Activated CD4-positive, alpha-beta T cell treated with anti-CD3 and anti-CD28 coated beads for 36 hours (primary cell): ENCODE results near the gene RPP25L. TPM values are rescaled to one million over a fixed set of nuclear protein-coding genes. Genes with fewer than 3 reads are reported as not detected.

Experiments
- ATAC-seq: fragments of 200-7000 bp; cut with Tn5 transposase; one replicate; pipeline ENCODE4 v1.10.0; 2021; ENCODE audit warnings: mild to moderate bottlenecking, moderate library complexity
- CTCF ChIA-PET: fragments of 350-600 bp; sonication (Branson Sonifier 250); formaldehyde crosslinking; loops from one replicate; lab custom pipeline; 2021; ENCODE audit warnings: antibody characterized with exemption; lab: Charles Lee
- POLR2A ChIA-PET: fragments of 350-600 bp; sonication (Branson Sonifier 250); formaldehyde crosslinking; loops from one replicate; lab custom pipeline; 2021; ENCODE audit warnings: antibody characterized with exemption, inconsistent platforms; lab: Charles Lee
- DNase-seq: peaks from one replicate; pipeline ENCODE4 v3.0.0-alpha.2; 2020
- H3K27ac Mint-ChIP-seq: one replicate; pipeline ENCODE4 v1.8.0; 2021; ENCODE audit warnings: mixed read lengths
- H3K27me3 Mint-ChIP-seq: one replicate; pipeline ENCODE4 v1.8.0; 2021; ENCODE audit warnings: mixed read lengths
- H3K36me3 Mint-ChIP-seq: one replicate; pipeline ENCODE4 v1.8.0; 2021; ENCODE audit warnings: low read depth, mixed read lengths
- H3K4me1 Mint-ChIP-seq: one replicate; pipeline ENCODE4 v1.8.0; 2021; ENCODE audit warnings: mixed read lengths
- H3K4me3 Mint-ChIP-seq: one replicate; pipeline ENCODE4 v1.8.0; 2021; ENCODE audit warnings: mild to moderate bottlenecking, moderate library complexity, mixed read lengths
- H3K9me3 Mint-ChIP-seq: one replicate; pipeline ENCODE4 v1.8.0; 2021; ENCODE audit warnings: low read depth, mixed read lengths
- intact Hi-C, 2 experiments: fragments of 100-400 bp; cut with DNase I in 1 of 2; cut with micrococcal nuclease in 1 of 2; formaldehyde crosslinking; loops; one replicate each; pipeline versions ENCODE4 v1.14.2 to v1.15.1; 2022 to 2024; cut with DNase I, micrococcal nuclease
- total RNA-seq, 2 experiments: library from RNA; stranded (reverse); gene quantifications; one replicate each; pipeline ENCODE4 v1.2.3, GENCODE V29; 2021

Gene RPP25L
- total RNA-seq, 2 experiments from 2014 or later = 29.3 to 35.2 TPM

DNA sequence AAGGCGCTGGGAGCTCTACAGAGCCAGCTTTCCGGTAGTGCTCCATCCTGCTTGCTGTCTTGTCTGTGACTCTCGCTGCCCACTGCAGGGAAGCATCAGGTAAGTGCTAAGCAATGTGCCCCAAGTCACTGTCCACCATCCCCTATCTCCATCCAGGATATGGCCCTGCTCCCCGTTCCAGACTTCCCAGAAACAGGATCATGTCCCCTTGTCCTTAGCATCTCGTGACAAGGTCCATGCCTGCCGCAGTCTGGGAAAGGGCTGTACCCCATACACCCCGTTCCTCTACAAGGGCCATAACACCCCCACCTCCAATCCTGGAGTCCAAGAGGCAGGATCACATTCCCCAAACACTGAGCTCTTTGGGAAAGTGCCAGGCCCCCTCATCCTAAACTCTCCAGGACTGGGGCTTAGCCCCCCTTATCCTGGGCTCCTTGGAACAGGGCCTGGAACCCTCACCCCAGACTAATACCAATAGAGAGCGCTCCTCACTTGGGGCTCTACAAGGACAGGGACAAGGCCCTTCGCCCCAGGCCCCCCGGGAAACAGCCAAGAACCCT lies 566 bp downstream of the RPP25L start:
- ChIA-PET CTCF (interaction anchor here (1.0 to 2.7 kb wide), 5 partner anchors 20 to 91 kb away, joined by 3 to 26 read pairs (median 8); partner anchors contain the start of gene SIGMAR1), POLR2A (interaction anchor here (0.7 kb wide), 1 partner anchor 26 kb away, joined by 3 read pairs; no protein-coding TSS in a partner anchor)
- intact Hi-C loops = loop anchor here (5.0 to 10.0 kb wide), 3 partner anchors 36 to 437 kb away; partner anchors contain the start of genes GALT (in 1 of the 2) and UBAP1 (in 1 of the 2)
- DNase-seq (no peak), ATAC-seq (peak; percentile 20)
- Mint-ChIP-seq H3K4me3 (peak overlapping the region; percentile 86), H3K27ac (peak overlapping the region; percentile 93), H3K27me3 (no peaks in the 10 kb centered on the region), H3K9me3 (no peaks in the 10 kb centered on the region), H3K4me1 (peaks cover 16% of the 10 kb centered on the region), H3K36me3 (peaks cover 19% of the 10 kb centered on the region)

DNA sequence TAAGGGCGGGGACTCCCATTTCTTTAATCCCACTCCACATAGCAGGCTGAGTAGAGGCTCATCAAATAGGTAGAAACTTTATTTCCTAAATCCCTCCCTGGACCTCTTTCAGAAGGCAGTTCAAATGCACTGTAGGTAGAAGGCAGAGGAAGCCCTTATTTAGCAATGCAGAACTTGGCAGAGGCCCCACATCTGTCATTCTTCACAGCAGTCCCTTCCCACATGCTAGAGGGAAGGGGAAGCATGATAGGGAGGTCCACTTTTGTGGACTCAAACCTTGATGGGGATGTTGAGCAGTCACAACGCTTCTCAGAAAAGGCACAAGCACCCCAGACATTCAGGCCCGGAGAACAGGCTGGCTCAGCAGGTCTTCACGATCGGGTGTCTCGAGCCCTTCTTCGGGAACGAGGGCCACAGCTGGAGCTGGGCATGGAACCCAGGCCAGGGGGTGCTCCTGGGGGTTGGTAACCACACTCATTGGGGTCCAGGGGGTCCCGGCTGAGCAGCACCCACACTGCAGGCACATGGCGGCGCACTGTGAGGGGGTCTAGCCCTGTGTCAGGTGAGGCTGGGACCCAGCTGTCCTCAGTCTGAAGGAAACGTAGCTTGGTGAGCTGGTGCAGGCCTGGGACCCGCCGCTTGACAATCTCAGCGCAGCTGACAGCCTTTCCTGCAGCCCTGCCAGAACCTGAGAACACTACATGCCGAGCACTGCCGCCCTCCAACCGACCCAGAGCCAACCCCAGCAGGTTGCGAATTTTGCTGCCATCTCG lies 1.3 kb downstream of the RPP25L start:
- Mint-ChIP-seq H3K36me3 (peaks cover 19% of the 10 kb centered on the region), H3K27me3 (no peaks in the 10 kb centered on the region), H3K4me1 (peaks cover 16% of the 10 kb centered on the region), H3K27ac (no peak overlapping the region), H3K9me3 (no peaks in the 10 kb centered on the region), H3K4me3 (peak overlapping the region; percentile 86)
- ATAC-seq (no peak), DNase-seq (no peak)
- intact Hi-C loops = loop anchor here (5.0 to 10.0 kb wide), 3 partner anchors 37 to 436 kb away; partner anchors contain the start of genes GALT (in 1 of the 2) and UBAP1 (in 1 of the 2)
- POLR2A ChIA-PET = interaction anchor here (0.7 kb wide), 1 partner anchor 26 kb away, joined by 3 read pairs; no protein-coding TSS in a partner anchor
- CTCF ChIA-PET = interaction anchor here (1.0 to 2.6 kb wide), 4 partner anchors 20 to 27 kb away, joined by 3 to 26 read pairs (median 6); partner anchors contain the start of gene SIGMAR1

DNA sequence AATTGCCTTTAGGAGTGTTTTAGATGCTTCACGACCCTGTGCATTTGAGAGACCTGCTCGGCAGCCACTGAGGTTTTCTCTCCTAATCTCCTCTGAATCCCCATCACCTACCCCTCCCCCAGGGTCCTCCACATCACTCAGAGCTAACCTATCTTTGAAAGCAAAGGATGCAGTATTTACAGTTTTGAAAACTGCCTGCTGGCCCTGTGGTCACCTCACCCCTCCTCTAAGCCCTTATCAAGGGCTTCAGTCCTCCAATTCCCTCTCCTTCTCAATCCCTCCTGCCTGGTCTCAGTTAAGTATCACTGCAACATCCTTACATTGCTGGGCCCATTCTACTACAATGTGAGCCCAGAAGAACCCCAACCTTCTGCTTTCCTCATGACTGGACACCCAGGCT lies 4.6 kb downstream of the RPP25L start:
- H3K36me3 Mint-ChIP-seq = peaks cover 14% of the 10 kb centered on the region
- no peak overlapping the region for H3K4me3 Mint-ChIP-seq
- DNase-seq (no peak), ATAC-seq (no peak)
- peaks cover 2% of the 10 kb centered on the region for H3K27me3 Mint-ChIP-seq
- H3K27ac Mint-ChIP-seq = no peak overlapping the region
- peaks cover 12% of the 10 kb centered on the region for H3K4me1 Mint-ChIP-seq
- ChIA-PET POLR2A (no interaction called here), CTCF (interaction anchor here (0.5 to 1.3 kb wide), 8 partner anchors 10 to 1192 kb away, joined by 3 to 4 read pairs (median 3); partner anchors contain the start of gene SIGMAR1)
- intact Hi-C loops = loop anchor here in 1 of 2 experiments (2.0 kb wide), 1 partner anchor 15 kb away; no protein-coding TSS in a partner anchor
- no peaks in the 10 kb centered on the region for H3K9me3 Mint-ChIP-seq

DNA sequence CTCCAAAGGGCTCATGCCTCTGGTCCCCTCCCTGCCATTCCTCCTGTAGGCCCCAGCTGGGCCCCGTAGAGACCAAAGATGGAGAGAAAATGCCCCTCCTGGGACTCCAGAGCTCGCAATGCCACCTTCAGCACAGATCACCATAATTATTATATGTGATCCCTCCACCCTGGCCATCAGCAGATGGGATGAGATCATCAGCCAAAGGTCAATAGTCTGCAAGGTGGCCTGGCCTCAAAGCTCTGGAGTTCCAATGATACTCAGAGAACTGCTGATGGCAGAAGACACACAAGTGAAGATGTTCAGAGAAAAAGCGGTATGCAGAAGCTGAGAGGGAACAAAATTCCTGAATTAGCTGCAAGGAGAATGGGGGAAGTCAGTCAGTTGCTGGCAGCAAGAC lies 5.0 kb downstream of the RPP25L start:
- ATAC-seq (no peak), DNase-seq (no peak)
- H3K4me1 Mint-ChIP-seq = peaks cover 12% of the 10 kb centered on the region
- no peaks in the 10 kb centered on the region for H3K9me3 Mint-ChIP-seq
- H3K27me3 Mint-ChIP-seq = peaks cover 2% of the 10 kb centered on the region
- POLR2A ChIA-PET = no interaction called here
- peaks cover 14% of the 10 kb centered on the region for H3K36me3 Mint-ChIP-seq
- intact Hi-C loops = loop anchor here in 1 of 2 experiments (2.0 kb wide), 1 partner anchor 14 kb away; no protein-coding TSS in a partner anchor
- no peak overlapping the region for H3K4me3 Mint-ChIP-seq
- CTCF ChIA-PET = interaction anchor here (0.6 to 1.4 kb wide), 12 partner anchors 10 to 1191 kb away, joined by 3 to 4 read pairs (median 3); partner anchors contain the start of gene SIGMAR1
- no peak overlapping the region for H3K27ac Mint-ChIP-seq

GRCh38 chr9:34606190-34606589 lies 5.7 kb downstream of the RPP25L start:
- DNase-seq = no peak
- H3K27me3 Mint-ChIP-seq = peaks cover 2% of the 10 kb centered on the region
- H3K36me3 Mint-ChIP-seq = peaks cover 11% of the 10 kb centered on the region
- no peaks in the 10 kb centered on the region for H3K9me3 Mint-ChIP-seq
- ChIA-PET POLR2A (interaction anchor here (0.7 kb wide), 1 partner anchor 14 kb away, joined by 3 read pairs; the partner anchor contains the start of gene DCTN3), CTCF (interaction anchor here (0.7 to 1.4 kb wide), 11 partner anchors 12 to 1187 kb away, joined by 3 to 4 read pairs (median 3); partner anchors contain the start of gene SIGMAR1)
- intact Hi-C loops = loop anchor here in 1 of 2 experiments (2.0 kb wide), 1 partner anchor 13 kb away; no protein-coding TSS in a partner anchor
- no peak for ATAC-seq
- no peak overlapping the region for H3K4me3 Mint-ChIP-seq
- no peak overlapping the region for H3K27ac Mint-ChIP-seq
- H3K4me1 Mint-ChIP-seq = peaks cover 10% of the 10 kb centered on the region

- Mint-ChIP-seq H3K4me3 (no peak overlapping the region), H3K36me3 (no peaks in the 10 kb centered on the region), H3K27ac (no peak overlapping the region), H3K4me1 (no peaks in the 10 kb centered on the region), H3K9me3 (no peaks in the 10 kb centered on the region), H3K27me3 (peaks cover 2% of the 10 kb centered on the region)
- DNase-seq (peak; percentile 87), ATAC-seq (peak; percentile 95)
- intact Hi-C loops = loop anchor here (1.0 to 5.0 kb wide), 4 partner anchors 55 to 199 kb away; no protein-coding TSS in a partner anchor
- POLR2A ChIA-PET = no interaction called here
- CTCF ChIA-PET = interaction anchor here (0.6 to 3.1 kb wide), 24 partner anchors 8 to 237 kb away, joined by 3 to 10 read pairs (median 4); partner anchors contain the start of genes DCTN3 and GALT
These were observed 8.2 kb downstream of the RPP25L start for GRCh38 chr9:34603610-34604231.

DNA sequence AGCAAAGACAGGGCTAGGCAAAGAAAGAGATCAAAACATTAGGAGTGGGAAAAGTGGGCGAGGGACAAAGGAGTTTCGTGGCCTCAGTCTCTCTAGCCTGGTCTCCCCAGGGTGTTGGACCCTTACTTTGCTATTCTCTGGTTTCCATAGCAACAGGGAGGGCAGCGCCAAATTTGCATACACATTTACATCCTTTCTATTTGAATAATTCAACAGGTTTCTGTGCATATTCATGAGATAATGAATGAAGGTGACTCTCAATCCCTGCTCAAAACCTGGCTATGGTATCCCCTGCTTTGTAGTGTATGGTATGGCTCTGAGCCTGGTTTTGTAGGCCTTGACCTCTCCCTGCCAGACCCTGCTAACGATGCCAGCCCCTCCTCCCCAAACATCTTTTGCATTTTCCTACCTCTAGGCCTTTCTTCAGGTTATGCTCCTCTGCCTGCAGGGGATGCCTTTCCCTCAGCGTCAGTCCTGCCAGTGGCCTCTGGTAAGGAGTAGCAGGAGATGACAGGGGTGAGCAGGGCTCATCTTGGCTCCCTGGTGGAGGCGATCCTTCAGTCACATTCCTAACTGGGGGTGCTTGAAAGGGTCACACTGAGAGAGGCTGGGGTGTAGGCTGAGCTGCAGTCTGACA lies 9.8 kb downstream of the RPP25L start:
- Mint-ChIP-seq H3K4me3 (no peak overlapping the region), H3K36me3 (no peaks in the 10 kb centered on the region), H3K9me3 (no peaks in the 10 kb centered on the region), H3K4me1 (no peaks in the 10 kb centered on the region), H3K27me3 (peaks cover 2% of the 10 kb centered on the region), H3K27ac (no peak overlapping the region)
- intact Hi-C loops = loop anchor here in 1 of 2 experiments (5.0 kb wide), 1 partner anchor 100 kb away; no protein-coding TSS in a partner anchor
- DNase-seq = no peak
- POLR2A ChIA-PET = no interaction called here
- no peak for ATAC-seq
- CTCF ChIA-PET = interaction anchor here (0.8 to 3.1 kb wide), 6 partner anchors 10 to 233 kb away, joined by 3 to 10 read pairs (median 4); partner anchors contain the start of gene GALT

DNA sequence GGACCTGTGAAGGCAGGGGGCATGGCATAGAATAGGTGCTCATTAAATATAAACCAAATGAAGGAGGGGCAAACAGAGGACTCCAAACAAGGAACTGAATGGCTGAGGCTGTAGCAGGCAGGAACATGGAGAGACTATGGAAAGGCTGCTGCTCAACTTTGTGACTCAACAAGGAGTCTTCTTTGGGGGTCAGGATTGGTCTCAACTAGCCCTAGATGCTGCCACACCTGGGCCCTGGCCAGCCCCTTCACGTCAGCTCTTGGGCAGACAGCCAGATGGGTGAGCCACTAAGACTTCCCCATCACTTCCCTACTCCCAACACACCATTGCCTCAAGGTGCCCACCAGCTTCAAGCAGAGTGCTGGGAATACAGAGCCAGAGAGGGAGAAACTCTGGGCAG lies 11.0 kb downstream of the RPP25L start:
- no peak for ATAC-seq
- Mint-ChIP-seq H3K4me3 (no peak overlapping the region), H3K27me3 (peaks cover 9% of the 10 kb centered on the region), H3K36me3 (no peaks in the 10 kb centered on the region), H3K4me1 (no peaks in the 10 kb centered on the region), H3K27ac (no peak overlapping the region), H3K9me3 (no peaks in the 10 kb centered on the region)
- POLR2A ChIA-PET = no interaction called here
- intact Hi-C loops = loop anchor here in 1 of 2 experiments (5.0 kb wide), 1 partner anchor 99 kb away; no protein-coding TSS in a partner anchor
- CTCF ChIA-PET = interaction anchor here (0.7 to 1.7 kb wide), 3 partner anchors 69 to 197 kb away, joined by 3 to 4 read pairs (median 4); no protein-coding TSS in a partner anchor
- DNase-seq = no peak

GRCh38 chr9:34599546-34599945 lies 12.4 kb downstream of the RPP25L start:
- no peaks in the 10 kb centered on the region for H3K36me3 Mint-ChIP-seq
- DNase-seq = no peak
- intact Hi-C loops = no loop called here
- H3K27me3 Mint-ChIP-seq = peaks cover 15% of the 10 kb centered on the region
- ChIA-PET POLR2A (no interaction called here), CTCF (interaction anchor here (1.0 to 1.2 kb wide), 4 partner anchors 14 to 163 kb away, joined by 3 read pairs; no protein-coding TSS in a partner anchor)
- H3K27ac Mint-ChIP-seq = no peak overlapping the region
- ATAC-seq = no peak
- H3K4me3 Mint-ChIP-seq = no peak overlapping the region
- H3K4me1 Mint-ChIP-seq = no peaks in the 10 kb centered on the region
- H3K9me3 Mint-ChIP-seq = no peaks in the 10 kb centered on the region

GRCh38 chr9:34594177-34594576 lies 17.7 kb downstream of the RPP25L start:
- CTCF ChIA-PET = no interaction called here
- no peak overlapping the region for H3K27ac Mint-ChIP-seq
- H3K4me1 Mint-ChIP-seq = peaks cover 20% of the 10 kb centered on the region
- H3K4me3 Mint-ChIP-seq = no peak overlapping the region
- ATAC-seq (no peak), DNase-seq (no peak)
- intact Hi-C loops = loop anchor here in 1 of 2 experiments (5.0 kb wide), 1 partner anchor 87 kb away; no protein-coding TSS in a partner anchor
- POLR2A ChIA-PET = no interaction called here
- no peaks in the 10 kb centered on the region for H3K9me3 Mint-ChIP-seq
- no peaks in the 10 kb centered on the region for H3K36me3 Mint-ChIP-seq
- H3K27me3 Mint-ChIP-seq = peaks cover 44% of the 10 kb centered on the region
